Epithelial cell of esophagus (primary cell): ENCODE data around the gene NAV1.

Source experiments
- DNase-seq: peaks from one replicate; pipeline ENCODE4 v3.0.0; 2010; ENCODE audit warnings: low read depth
- H3K4me3 ChIP-seq: 2 replicates; pipeline ENCODE4 v1.5.1; 2011; ENCODE audit warnings: mild to moderate bottlenecking, low read length, control low read depth
- TF ChIP-seq, protein P1 (sequence below): IDR thresholded peaks from 2 replicates; pipeline ENCODE4 v1.5.1; 2011; ENCODE audit warnings: low read depth, mild to moderate bottlenecking, low read length, control low read depth, inconsistent platforms; ENCODE audit not compliant: insufficient read depth; ENCODE audit errors: missing control alignments

The NAV1 gene

DNA sequence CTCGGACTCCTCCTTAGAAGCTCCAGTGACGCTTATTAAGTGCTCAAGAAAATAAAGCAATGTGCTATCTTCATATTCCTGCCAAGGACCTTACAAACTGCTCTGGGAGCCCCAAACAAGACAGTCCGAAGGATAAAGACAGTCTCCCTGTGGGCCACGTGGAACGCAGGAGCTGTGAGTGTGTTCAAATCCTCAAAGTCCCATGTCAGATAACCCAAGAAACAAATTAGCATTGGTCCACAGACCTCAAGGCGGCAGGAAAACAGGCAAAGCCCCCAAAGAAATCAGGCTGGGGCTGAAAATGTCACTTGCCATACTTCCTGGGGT is 3.0 kb upstream of the NAV1 start:
- no peak for DNase-seq
- TF ChIP-seq, protein P1, sequence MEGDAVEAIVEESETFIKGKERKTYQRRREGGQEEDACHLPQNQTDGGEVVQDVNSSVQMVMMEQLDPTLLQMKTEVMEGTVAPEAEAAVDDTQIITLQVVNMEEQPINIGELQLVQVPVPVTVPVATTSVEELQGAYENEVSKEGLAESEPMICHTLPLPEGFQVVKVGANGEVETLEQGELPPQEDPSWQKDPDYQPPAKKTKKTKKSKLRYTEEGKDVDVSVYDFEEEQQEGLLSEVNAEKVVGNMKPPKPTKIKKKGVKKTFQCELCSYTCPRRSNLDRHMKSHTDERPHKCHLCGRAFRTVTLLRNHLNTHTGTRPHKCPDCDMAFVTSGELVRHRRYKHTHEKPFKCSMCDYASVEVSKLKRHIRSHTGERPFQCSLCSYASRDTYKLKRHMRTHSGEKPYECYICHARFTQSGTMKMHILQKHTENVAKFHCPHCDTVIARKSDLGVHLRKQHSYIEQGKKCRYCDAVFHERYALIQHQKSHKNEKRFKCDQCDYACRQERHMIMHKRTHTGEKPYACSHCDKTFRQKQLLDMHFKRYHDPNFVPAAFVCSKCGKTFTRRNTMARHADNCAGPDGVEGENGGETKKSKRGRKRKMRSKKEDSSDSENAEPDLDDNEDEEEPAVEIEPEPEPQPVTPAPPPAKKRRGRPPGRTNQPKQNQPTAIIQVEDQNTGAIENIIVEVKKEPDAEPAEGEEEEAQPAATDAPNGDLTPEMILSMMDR: no peak
- no peak overlapping the region for H3K4me3 ChIP-seq

DNA sequence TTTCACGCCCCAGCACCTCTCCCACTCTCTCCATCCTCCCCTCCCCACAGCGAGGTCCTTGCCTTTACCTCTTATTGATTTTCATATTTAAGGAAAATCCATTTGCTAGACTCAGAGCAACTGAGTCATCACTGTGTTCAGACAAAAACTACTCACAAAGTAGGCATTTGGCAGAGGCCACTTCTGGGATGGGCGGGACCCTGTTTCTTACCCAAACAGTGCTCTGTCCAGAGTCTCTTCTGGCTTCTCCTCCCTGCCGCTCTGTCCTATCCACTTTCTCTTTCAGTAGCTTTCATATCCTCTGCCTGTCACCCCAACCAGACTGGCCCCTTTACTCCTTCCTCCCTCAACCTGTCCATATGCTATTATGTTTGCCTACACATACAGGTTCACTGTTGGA is 2.4 kb upstream of the NAV1 start:
- TF ChIP-seq, protein P1: no peak
- no peak overlapping the region for H3K4me3 ChIP-seq
- peak; percentile 75 for DNase-seq

DNA sequence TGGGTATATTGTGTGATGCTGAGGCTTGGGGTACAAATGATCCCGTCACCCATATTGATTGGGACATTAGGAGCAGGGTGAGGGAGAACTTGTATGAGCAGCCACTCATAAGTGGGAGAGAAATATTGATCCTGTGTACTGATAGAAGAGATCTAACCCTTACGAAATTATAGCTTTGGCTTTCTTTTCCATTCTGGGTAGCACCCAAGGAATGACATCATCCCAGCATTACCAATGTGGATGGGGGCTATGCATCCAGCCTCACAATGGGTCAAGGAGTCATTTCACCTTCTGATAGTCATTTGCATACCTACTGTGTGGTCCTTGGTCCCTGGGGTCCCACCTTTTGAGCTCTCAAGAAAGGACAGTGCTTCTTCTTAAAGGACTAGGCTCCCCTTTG is 1.9 kb upstream of the NAV1 start:
- DNase-seq: no peak
- TF ChIP-seq, protein P1: no peak
- H3K4me3 ChIP-seq: no peak overlapping the region

DNA sequence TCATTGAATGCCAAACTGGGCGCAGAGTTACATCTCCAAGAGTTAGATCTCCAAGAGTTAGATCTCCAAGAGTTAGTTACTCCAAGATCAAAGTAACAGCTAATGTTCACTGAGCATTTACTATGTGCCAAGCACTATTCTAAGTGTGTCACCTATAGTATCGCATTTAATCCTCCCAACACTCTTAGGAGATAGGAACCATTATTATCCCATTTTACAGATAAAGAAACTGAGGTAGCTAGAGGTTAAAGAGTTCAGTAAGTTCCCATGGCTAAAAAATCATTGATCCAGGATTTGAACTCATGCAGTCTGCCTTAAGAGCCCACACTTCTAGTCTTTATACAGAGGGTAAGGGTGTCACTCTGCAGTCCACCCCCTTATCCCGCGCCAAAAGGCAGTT is 1.5 kb upstream of the NAV1 start:
- no peak for DNase-seq
- TF ChIP-seq, protein P1: no peak
- no peak overlapping the region for H3K4me3 ChIP-seq

DNA sequence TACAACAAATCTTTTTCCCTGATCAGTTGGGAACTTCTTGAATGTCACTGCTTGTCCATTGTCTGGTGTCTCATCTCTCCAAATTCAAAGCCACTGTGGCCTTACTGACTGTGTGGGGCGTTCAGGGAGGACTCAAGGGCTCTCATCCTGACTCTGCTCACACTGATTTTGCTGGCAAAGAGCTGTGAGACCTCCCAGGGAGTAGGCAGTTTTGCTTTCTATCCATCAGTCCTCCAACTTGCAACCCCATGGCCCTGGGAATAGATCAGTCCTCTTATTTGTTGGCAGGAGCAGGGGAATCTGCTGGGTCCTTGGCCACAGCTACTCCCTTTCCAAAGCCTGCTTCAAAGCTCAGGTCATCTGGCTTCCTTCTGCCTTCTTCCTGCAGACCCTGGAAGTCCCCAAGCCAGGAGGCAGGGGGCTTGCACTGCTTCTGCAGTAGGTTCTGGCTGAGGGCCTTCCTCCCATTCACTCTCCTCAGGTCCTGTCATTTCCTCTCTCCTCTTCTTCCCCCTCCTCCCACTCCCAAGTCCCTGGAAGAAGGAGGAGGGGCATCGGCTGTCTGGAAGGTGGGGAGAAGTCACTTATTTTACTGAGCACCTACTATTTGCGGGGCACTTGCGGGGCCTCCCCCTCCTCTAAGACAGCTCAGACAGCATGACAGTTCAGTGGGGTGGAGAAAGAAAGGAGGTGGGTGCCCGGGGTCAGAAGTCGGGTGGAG is 876 bp upstream of the NAV1 start:
- TF ChIP-seq, protein P1: no peak
- peak overlapping the region; percentile 45 for H3K4me3 ChIP-seq
- no peak for DNase-seq

DNA sequence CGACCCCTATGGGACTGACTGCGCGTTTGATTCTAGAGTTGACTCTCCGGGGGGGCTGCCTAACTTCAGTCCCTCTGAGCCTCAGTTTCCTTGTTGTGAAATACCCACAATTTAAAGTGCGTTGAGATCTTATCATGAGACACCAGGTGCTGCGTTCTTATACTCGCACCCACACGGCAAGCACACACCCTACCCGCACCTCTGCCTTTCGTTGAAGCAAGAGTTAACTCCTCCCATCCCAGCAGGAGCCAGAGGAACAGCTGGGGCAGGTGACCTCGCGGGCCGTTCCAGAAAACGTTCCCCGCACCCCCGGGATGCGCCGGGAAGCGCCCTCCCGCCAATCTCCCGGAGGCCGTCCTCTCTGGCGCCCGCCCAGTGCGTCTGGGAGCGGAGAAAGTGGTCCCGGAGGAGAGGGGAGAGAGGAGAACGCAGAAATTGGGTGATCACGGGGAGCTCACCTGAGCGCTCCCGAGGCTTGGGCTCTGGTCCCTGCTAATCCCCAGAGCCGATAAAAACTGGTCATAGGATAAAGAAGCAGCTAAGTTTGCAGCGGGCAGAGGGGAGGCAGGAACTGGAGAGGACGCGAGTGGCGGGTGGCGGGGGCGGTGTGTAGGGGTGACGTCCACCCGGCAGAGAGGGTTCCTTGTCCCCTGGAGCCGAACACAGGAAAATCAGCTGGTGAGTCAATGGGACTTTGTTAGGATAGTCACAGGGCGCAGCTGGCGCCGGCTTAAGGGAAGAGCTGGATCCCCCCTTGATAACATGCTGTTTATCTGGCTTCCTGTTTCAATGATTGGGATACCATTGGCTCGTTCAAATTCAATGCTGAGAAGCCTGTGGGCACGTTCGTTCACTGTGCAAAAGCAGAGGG is 869 bp downstream of the NAV1 start:
- peak; percentile 36 for DNase-seq
- TF ChIP-seq, protein P1: no peak
- H3K4me3 ChIP-seq: peak overlapping the region; percentile 45
